Activated B cell treated with CpG ODN at 0.5 μM for 24 hours (primary cell): Measurements from ENCODE around the gene LRRK1. TPM values are rescaled to one million over a fixed set of nuclear protein-coding genes. Genes with fewer than 3 reads are reported as not detected.

Experiments used
- ATAC-seq: fragments of 200-7000 bp; cut with Tn5 transposase; one replicate; pipeline ENCODE4 v1.10.0; 2021; ENCODE audit warnings: low read depth, mild to moderate bottlenecking, moderate library complexity
- CTCF ChIA-PET: fragments of 350-600 bp; sonication (Branson Sonifier 250); formaldehyde crosslinking; loops from one replicate; lab custom pipeline; 2021; ENCODE audit warnings: antibody characterized with exemption; lab: Charles Lee
- POLR2A ChIA-PET: fragments of 350-600 bp; sonication (Branson Sonifier 250); formaldehyde crosslinking; loops from one replicate; lab custom pipeline; 2021; ENCODE audit warnings: antibody characterized with exemption; lab: Charles Lee
- DNase-seq: peaks from one replicate; pipeline ENCODE4 v3.0.0; 2022
- H3K27ac Mint-ChIP-seq: one replicate; pipeline ENCODE4 v1.8.0; 2020; ENCODE audit warnings: mixed read lengths
- H3K27me3 Mint-ChIP-seq: one replicate; pipeline ENCODE4 v1.8.0; 2021; ENCODE audit warnings: mixed read lengths
- H3K36me3 Mint-ChIP-seq: one replicate; pipeline ENCODE4 v1.8.0; 2021; ENCODE audit warnings: low read depth, mixed read lengths
- H3K4me1 Mint-ChIP-seq: one replicate; pipeline ENCODE4 v1.8.0; 2021; ENCODE audit warnings: mixed read lengths
- H3K4me3 Mint-ChIP-seq: one replicate; pipeline ENCODE4 v1.8.0; 2020; ENCODE audit warnings: mild to moderate bottlenecking, mixed read lengths
- H3K9me3 Mint-ChIP-seq: one replicate; pipeline ENCODE4 v1.8.0; 2020; ENCODE audit warnings: mixed read lengths
- intact Hi-C: fragments of 100-400 bp; cut with micrococcal nuclease; formaldehyde crosslinking; loops from one replicate; pipeline ENCODE4 v1.15.1; 2024
- total RNA-seq: library from RNA; stranded (reverse); gene quantifications from 2 replicates; pipeline ENCODE4 v1.2.3, GENCODE V29; 2022
- TF ChIP-seq, protein P1 (sequence below): fragments of 200-600 bp; IDR thresholded peaks from one replicate; pipeline ENCODE4 v1.8.0; 2022; ENCODE audit warnings: antibody characterized with exemption, mild to moderate bottlenecking

Gene LRRK1
- total RNA-seq, 1 donor from 2014 or later = 43.5 TPM

DNA sequence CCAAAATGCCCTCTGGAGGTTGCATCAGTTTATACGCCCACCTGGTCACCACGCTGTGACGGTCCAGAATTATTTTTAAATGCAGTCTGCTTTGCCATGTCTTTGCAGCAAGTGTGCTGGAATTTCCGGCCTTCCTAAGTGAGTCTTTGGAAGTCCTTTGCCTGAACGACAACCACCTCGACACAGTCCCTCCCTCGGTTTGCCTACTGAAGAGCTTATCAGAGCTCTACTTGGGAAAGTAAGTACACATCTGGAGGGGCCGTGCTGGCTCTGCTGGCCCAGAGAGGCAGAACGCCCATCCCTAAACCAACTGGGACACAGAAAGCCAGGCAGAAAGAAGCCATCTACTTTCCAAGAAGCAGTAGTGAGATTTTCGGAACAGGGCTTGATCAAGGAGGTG, 101.8 kb downstream of the LRRK1 start:
- DNase-seq (no peak), ATAC-seq (no peak)
- Mint-ChIP-seq H3K27me3 (no peaks in the 10 kb centered on the region), H3K27ac (no peak overlapping the region), H3K36me3 (peaks cover 62% of the 10 kb centered on the region), H3K9me3 (no peaks in the 10 kb centered on the region), H3K4me3 (no peak overlapping the region), H3K4me1 (no peaks in the 10 kb centered on the region)
- POLR2A ChIA-PET = no interaction called here
- CTCF ChIA-PET = interaction anchor here (0.8 to 4.3 kb wide), 2 partner anchors 13 to 237 kb away, joined by 3 to 19 read pairs; no protein-coding TSS in a partner anchor
- TF ChIP-seq, protein P1, sequence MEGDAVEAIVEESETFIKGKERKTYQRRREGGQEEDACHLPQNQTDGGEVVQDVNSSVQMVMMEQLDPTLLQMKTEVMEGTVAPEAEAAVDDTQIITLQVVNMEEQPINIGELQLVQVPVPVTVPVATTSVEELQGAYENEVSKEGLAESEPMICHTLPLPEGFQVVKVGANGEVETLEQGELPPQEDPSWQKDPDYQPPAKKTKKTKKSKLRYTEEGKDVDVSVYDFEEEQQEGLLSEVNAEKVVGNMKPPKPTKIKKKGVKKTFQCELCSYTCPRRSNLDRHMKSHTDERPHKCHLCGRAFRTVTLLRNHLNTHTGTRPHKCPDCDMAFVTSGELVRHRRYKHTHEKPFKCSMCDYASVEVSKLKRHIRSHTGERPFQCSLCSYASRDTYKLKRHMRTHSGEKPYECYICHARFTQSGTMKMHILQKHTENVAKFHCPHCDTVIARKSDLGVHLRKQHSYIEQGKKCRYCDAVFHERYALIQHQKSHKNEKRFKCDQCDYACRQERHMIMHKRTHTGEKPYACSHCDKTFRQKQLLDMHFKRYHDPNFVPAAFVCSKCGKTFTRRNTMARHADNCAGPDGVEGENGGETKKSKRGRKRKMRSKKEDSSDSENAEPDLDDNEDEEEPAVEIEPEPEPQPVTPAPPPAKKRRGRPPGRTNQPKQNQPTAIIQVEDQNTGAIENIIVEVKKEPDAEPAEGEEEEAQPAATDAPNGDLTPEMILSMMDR = no peak
- intact Hi-C loops = no loop called here

DNA sequence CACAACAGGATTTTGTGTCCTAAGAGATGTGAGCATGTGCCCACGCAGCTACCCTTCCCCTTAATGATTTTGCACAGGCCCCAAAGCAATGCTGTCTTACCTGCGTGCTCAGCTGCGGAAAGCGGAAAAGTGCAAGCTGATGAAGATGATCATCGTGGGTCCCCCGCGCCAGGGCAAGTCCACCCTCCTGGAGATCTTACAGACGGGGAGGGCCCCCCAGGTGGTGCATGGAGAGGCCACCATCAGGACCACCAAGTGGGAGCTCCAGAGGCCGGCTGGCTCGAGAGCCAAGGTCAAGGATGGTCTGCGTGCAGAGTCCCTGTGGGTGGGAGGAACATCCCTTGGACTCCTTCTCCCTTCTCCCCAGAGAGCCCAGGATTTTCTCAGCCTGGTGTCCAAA, 103.1 kb downstream of the LRRK1 start:
- ChIA-PET CTCF (interaction anchor here (4.3 kb wide), 1 partner anchor 14 kb away, joined by 19 read pairs; no protein-coding TSS in a partner anchor), POLR2A (no interaction called here)
- no peak for ATAC-seq
- H3K27ac Mint-ChIP-seq = no peak overlapping the region
- peaks cover 66% of the 10 kb centered on the region for H3K36me3 Mint-ChIP-seq
- H3K9me3 Mint-ChIP-seq = no peaks in the 10 kb centered on the region
- H3K4me1 Mint-ChIP-seq = no peaks in the 10 kb centered on the region
- H3K4me3 Mint-ChIP-seq = no peak overlapping the region
- no peak for DNase-seq
- intact Hi-C loops = no loop called here
- H3K27me3 Mint-ChIP-seq = no peaks in the 10 kb centered on the region
- TF ChIP-seq, protein P1 = no peak

DNA sequence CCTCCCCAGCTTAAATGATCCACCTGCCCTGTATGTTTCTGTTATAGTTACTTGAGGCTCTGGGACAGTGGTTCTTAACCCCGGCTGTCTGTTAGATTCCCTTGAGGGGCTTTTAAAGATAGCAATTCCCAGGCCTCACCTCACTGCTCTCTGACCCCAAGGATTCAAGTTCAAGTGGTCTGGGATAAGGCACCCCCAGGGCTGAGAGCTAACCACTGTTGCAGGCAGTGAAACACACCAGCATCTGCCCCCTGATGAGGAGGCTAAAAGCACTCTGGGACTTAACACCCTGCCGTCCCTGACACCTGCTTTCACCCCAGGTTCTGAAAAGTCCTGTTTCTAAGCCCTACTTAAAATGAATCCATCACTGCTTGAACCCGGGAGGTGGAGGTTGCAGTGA, 103.7 kb downstream of the LRRK1 start:
- no peaks in the 10 kb centered on the region for H3K4me1 Mint-ChIP-seq
- no peak for ATAC-seq
- H3K4me3 Mint-ChIP-seq = no peak overlapping the region
- H3K27me3 Mint-ChIP-seq = no peaks in the 10 kb centered on the region
- H3K36me3 Mint-ChIP-seq = peaks cover 67% of the 10 kb centered on the region
- TF ChIP-seq, protein P1 = no peak
- no peak for DNase-seq
- CTCF ChIA-PET = interaction anchor here (1.5 kb wide), 1 partner anchor 7 kb away, joined by 9 read pairs; no protein-coding TSS in a partner anchor
- intact Hi-C loops = no loop called here
- H3K27ac Mint-ChIP-seq = no peak overlapping the region
- POLR2A ChIA-PET = no interaction called here
- no peaks in the 10 kb centered on the region for H3K9me3 Mint-ChIP-seq

DNA sequence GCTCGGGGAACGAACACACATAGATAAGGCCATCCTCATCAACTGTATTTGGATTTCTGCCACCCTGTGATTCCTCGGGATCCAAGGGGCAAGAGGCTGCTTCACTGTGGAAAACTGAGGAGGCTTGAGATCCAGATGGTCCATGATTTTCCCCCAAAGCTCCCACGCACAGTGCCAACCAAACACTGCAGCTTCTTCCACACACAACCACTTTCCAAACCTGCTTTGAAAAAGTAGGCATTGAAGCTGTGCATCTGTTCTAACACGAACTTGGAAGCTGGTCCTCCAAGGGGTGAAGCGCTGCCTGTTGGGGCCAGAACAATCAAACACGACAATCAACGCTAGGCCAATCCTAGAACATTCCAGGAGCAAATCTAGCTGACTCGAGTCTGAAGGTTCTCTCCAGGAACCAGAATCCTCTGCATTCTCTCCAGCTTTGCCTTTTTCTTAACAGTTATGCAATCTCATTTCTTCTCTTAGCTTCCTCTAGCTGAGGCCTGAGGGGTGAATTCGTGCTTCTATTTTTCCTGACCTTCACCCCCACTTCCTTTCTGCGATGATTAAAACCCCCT, 104.4 kb downstream of the LRRK1 start:
- ChIA-PET CTCF (interaction anchor here (1.5 kb wide), 1 partner anchor 8 kb away, joined by 9 read pairs; no protein-coding TSS in a partner anchor), POLR2A (no interaction called here)
- ATAC-seq (no peak), DNase-seq (no peak)
- Mint-ChIP-seq H3K4me1 (no peaks in the 10 kb centered on the region), H3K27ac (no peak overlapping the region), H3K4me3 (no peak overlapping the region), H3K36me3 (peaks cover 69% of the 10 kb centered on the region), H3K9me3 (no peaks in the 10 kb centered on the region), H3K27me3 (no peaks in the 10 kb centered on the region)
- intact Hi-C loops = no loop called here
- TF ChIP-seq, protein P1 = no peak

DNA sequence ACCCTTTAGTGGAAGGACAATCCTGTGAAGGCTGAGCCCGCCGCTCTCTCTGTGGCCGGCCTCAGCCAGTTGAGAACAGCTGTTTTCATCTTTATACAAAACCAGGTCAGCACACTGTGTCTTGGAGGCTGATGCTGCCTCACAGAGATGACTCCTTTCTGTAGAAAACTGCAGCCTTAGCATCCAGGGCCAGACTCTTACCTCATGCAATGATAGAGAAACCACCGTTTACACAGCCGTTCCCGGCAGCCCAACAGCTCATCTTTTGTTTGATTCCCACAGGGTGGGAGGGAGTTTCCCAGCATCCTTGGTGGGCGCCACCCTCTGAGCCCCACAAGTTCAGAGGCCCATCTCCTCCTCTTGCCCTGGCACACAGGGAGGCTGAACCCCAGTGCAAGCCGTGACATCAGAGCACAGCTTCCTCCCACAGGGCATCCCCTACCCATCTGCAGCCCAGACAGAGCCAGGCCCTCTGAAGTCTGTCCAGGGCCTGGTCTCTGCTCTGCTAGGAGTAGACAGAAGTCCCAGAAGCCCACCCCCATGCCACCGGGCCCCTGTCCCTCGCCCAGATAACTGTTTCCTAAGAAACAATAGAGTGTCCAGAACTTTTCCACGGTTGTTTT, 105.0 kb downstream of the LRRK1 start:
- Mint-ChIP-seq H3K36me3 (peaks cover 74% of the 10 kb centered on the region), H3K9me3 (no peaks in the 10 kb centered on the region), H3K4me1 (no peaks in the 10 kb centered on the region), H3K27me3 (no peaks in the 10 kb centered on the region), H3K27ac (no peak overlapping the region), H3K4me3 (no peak overlapping the region)
- TF ChIP-seq, protein P1 = no peak
- no peak for DNase-seq
- ATAC-seq = no peak
- POLR2A ChIA-PET = no interaction called here
- intact Hi-C loops = no loop called here
- CTCF ChIA-PET = interaction anchor here (1.5 kb wide), 1 partner anchor 9 kb away, joined by 9 read pairs; no protein-coding TSS in a partner anchor
